Stimulated activated CD4-positive, alpha-beta T cell treated with anti-CD3 and anti-CD28 coated beads, Interleukin-4, amount 100 ng/mL, for 48 hours (primary cell): ENCODE measurements around the gene ETF1.
"Not testable (repeated sequence)": the region's sequence is repeated elsewhere in the genome, so short reads cannot be mapped to it uniquely, and the experiment has no call there.

Source experiments
- DNase-seq, 2 donors: peaks; one replicate each; pipeline ENCODE4 v3.0.0-alpha.2; 2020; ENCODE audit warnings: low read depth in 2 of 2

ETF1 gene

GRCh38 chr5:138490648-138491283 lies 52.3 kb downstream of the ETF1 start:
- no peak for DNase-seq

DNA sequence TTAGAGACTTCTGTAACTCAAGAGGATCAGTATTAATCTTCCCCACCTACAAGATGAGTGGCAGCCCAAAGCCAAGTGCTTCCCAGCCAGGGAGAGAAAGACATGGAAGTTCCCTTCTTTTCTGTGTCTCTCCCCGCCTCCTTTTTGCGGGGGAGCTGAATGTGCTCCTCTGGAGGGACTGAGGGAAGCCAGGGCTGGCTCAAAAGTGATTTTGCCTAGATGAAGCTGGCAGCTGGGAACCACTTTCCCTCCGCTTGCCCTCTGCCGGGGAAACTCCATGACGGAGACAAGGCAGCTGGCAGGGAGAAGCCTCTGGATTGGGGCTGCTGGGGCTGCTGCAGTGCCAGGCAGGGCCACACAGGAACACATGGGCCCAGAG lies 53.4 kb downstream of the ETF1 start:
- DNase-seq: no peak

DNA sequence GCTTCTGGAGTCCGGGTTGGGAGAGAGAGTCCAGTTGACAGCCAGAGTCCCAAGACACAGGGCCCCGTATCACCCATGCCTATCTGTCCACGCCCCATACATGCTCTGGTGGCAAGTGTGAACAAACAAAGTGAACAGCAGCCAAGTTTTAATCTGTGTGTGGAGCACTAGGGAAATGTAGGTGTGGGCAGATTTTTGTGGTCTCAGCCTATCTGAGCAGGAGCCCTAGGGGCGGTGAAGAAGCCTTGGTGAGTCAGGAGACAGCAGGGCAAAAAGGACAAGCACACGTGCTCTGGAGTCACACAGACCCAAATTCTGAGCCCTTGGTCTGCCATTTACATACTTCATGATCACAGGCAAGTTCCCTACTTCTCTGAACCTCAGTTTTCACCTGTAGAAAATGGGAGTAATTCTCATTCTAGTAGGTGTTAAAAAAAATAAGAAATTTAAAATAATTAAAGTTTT lies 54.5 kb downstream of the ETF1 start:
- DNase-seq: no peak

DNA sequence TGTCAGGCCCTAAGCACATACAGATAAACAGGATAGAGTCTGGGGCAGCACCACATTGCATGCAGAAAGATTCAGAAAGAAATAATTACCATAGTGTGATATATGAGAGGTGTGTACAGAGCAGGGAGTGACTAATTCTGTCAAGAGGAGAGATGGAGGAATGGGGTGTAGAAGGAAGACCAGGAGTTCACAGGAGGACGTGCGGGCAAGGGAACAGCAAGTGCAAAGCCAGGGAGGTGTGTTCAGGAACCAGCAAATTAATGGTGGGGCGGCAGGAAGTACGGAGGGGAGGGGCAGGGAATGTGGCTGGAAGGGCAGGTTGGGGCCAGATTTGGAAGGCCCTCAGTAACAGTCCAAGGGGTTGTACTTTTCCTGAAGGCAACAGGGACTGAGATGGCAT lies 60.4 kb downstream of the ETF1 start:
- no peak for DNase-seq

DNA sequence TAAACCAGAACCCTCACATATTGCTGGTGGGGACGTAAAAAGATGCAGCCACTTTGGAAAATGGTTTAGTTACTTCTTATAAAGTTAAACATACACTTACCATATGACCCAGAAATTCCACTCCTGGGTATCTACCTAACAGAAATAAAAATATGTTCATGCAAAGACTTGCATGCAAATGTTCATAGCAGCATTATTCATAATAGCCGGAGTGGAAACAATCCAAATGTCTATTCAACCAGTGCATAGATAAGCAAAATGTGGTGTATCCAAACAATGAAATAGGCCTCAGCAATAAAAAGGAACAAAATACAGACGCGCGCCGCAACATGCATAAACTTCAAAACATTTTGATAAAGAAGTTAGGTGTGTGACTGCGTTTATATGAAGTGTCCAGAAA lies 66.1 kb downstream of the ETF1 start:
- DNase-seq: no peak

- not testable (repeated sequence) for DNase-seq
These were observed 69.9 kb downstream of the ETF1 start for GRCh38 chr5:138473151-138473550.

DNA sequence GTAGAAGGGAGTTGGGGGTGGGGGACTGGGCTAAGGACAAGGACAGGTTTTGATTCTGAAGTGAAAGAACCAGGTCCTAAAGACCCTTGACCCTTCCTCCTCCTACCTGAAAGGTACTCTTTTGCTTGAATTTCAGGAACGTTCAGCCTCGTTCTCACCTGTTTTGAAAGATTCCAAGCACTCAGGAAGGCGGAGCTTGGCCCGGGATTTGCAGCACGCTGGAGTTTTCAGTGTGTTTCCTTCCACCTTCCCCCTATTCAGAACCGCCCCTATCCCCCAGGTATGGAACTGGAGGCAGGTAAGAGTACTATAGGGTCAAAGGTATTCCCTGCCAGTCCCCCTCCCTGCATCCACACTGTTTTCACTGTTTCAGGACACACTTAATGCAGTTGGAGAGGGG lies 70.7 kb downstream of the ETF1 start:
- no peak for DNase-seq

- DNase-seq: no peak
These were observed 72.0 kb downstream of the ETF1 start for GRCh38 chr5:138471052-138471361.

- no peak for DNase-seq
These were observed 72.5 kb downstream of the ETF1 start for GRCh38 chr5:138470322-138471051.

DNA sequence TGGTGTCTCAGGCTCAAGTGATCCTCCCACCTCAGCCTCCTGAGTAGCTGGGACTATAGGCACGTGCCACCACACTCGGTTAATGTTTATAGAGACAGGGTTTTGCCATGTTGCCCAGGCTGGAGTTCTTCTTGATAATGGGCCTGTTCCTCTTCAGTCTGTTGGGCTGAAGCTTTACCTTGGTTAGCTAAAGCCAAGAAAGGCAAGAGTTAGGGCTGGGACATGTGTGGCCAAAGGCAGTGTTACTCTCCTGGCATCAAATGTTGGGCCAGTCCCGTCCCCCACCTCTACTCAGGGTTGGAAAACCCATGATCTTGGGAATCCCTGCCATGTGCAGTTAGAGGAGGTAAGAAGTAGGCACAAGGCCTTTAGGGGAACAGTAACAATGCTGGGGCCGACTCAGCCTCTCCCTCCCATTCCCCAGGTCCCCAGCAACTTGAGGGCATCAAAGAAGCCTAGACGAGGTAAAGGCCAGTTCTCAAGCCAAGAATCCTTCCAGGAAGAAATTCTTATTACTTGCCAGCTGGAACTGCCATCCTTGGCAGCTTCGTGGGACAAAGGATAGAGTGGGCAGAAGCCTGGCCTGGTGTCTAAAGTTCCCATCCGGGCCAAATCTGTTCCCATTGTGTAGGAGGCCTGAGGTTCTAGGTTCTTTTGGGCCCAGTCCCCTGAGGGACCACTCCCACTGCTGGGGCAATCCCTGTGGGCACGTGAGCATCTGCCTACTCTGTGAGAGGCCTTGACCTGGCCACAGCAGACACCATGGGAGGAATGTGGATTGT lies 73.3 kb downstream of the ETF1 start:
- no peak for DNase-seq

DNA sequence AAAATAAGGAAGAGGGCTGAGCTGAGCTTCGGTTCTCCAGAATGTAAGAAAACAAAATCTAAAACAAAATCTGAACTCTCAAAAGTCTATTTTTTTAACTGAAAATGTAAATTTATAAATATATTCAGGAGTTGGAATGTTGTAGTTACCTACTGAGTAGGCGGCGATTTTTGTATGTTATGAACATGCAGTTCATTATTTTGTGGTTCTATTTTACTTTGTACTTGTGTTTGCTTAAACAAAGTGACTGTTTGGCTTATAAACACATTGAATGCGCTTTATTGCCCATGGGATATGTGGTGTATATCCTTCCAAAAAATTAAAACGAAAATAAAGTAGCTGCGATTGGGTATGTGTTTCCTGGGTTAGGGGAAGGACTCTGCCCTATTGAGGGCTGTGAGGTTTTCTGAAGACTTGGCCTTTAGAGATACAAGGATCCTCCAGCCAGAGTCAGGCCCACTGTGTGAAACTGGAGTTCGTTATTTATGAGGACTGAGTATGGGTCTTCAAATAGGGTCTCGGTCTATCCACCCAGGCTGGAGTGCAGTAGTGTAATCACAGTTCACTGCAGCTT lies 74.0 kb downstream of the ETF1 start:
- DNase-seq: no peak

DNA sequence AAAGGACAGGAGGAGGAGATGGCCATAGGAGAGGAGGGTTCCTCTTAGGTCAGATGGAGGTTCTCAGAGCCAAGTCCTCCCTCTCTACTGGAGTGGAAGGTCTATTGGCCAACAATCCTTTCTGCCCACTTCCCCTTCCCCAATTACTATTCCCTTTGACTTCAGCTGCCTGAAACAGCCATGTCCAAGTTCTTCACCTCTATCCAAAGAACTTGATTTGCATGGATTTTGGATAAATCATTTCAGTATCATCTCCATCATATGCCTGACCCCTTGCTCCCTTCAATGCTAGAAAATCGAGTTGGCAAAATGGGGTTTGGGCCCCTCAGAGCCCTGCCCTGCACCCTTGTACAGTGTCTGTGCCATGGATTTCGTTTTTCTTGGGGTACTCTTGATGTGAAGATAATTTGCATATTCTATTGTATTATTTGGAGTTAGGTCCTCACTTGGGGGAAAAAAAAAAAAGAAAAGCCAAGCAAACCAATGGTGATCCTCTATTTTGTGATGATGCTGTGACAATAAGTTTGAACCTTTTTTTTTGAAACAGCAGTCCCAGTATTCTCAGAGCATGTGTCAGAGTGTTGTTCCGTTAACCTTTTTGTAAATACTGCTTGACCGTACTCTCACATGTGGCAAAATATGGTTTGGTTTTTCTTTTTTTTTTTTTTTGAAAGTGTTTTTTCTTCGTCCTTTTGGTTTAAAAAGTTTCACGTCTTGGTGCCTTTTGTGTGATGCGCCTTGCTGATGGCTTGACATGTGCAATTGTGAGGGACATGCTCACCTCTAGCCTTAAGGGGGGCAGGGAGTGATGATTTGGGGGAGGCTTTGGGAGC lies 74.7 kb downstream of the ETF1 start:
- DNase-seq: no peak

DNA sequence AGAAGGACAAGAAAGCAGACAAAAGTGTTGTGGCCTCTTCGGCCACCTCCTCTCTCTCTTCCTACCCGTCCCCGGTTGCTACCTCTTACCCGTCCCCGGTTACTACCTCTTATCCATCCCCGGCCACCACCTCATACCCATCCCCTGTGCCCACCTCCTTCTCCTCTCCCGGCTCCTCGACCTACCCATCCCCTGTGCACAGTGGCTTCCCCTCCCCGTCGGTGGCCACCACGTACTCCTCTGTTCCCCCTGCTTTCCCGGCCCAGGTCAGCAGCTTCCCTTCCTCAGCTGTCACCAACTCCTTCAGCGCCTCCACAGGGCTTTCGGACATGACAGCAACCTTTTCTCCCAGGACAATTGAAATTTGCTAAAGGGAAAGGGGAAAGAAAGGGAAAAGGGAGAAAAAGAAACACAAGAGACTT lies 75.3 kb downstream of the ETF1 start:
- no peak for DNase-seq

- no peak for DNase-seq
These were observed 75.9 kb downstream of the ETF1 start for GRCh38 chr5:138466900-138467710.

DNA sequence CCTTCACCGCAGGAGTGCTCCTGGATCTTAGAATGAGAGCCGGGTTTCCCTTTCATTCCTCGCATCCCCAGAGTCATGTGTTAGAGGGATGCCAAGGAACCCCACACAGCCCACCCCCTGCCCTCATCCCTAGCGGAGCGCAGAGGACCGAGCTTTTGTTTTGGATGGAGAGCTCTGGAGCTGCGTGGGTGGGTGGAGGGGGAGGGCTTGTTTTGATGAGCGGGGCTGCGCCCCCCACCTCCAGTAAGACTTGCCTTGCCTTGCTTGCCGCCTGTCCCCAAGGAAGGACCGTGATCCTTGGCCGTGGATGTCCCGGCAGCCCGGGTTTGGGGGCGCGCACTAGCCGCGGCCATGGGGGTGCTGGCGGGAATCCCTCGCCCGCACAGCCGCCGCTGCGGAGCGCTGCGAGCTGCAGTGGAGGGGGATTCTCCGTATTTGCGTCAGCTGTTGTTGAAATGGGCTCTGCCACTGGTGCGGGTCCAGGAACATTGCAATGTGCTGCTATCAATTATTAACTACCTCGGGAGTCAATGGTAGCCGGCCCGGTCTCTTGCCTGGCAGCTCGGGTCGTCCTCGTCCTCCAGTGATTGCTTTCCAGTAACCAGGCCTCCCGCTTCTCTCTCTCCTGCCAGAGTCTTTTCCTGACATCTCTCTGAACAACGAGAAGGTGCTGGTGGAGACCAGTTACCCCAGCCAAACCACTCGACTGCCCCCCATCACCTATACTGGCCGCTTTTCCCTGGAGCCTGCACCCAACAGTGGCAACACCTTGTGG lies 76.7 kb downstream of the ETF1 start:
- no peak for DNase-seq

DNA sequence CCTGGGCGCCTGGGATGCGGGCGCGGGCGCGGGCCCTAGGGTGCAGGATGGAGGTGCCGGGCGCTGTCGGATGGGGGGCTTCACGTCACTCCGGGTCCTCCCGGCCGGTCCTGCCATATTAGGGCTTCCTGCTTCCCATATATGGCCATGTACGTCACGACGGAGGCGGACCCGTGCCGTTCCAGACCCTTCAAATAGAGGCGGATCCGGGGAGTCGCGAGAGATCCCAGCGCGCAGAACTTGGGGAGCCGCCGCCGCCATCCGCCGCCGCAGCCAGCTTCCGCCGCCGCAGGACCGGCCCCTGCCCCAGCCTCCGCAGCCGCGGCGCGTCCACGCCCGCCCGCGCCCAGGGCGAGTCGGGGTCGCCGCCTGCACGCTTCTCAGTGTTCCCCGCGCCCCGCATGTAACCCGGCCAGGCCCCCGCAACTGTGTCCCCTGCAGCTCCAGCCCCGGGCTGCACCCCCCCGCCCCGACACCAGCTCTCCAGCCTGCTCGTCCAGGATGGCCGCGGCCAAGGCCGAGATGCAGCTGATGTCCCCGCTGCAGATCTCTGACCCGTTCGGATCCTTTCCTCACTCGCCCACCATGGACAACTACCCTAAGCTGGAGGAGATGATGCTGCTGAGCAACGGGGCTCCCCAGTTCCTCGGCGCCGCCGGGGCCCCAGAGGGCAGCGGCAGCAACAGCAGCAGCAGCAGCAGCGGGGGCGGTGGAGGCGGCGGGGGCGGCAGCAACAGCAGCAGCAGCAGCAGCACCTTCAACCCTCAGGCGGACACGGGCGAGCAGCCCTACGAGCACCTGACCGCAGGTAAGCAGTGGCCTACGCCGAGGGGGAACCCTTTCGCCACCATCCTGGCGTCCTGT lies 77.5 kb downstream of the ETF1 start, which contains the start of gene EGR1:
EGR1 (plus strand) TSS at position 219 of the 864 bp plus-strand sequence; CDS start at position 502, 283 bp downstream.
- DNase-seq: peak; percentile 90 to 93

DNA sequence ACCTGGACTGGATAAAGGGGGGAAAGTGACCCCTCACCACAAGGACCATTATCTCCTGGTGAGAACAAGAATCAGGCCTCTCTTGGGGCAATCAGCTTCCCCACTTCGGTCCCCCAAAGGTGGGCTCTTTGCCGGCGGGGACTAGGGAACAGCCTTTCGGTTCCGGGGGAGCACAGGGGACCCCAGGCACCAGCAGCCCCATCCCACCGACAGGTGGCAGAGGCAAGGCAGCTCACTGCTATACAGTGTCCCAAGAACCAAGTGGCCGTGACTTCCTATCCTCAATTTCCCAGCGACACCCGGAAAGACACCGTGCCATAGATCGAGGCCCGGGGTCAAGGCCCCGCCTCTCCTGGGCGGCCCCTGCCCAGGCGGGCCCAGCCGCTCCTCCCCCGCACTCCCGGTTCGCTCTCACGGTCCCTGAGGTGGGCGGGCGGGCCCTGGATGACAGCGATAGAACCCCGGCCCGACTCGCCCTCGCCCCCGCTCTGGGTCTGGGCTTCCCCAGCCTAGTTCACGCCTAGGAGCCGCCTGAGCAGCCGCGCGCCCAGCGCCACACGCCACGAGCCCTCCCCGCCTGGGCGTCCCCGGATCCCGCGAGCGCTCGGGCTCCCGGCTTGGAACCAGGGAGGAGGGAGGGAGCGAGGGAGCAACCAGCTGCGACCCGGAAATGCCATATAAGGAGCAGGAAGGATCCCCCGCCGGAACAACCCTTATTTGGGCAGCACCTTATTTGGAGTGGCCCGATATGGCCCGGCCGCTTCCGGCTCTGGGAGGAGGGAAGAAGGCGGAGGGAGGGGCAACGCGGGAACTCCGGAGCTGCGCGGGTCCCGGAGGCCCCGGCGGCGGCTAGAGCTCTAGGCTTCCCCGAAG lies 78.4 kb downstream of the ETF1 start:
- peak; percentile 92 to 95 for DNase-seq

DNA sequence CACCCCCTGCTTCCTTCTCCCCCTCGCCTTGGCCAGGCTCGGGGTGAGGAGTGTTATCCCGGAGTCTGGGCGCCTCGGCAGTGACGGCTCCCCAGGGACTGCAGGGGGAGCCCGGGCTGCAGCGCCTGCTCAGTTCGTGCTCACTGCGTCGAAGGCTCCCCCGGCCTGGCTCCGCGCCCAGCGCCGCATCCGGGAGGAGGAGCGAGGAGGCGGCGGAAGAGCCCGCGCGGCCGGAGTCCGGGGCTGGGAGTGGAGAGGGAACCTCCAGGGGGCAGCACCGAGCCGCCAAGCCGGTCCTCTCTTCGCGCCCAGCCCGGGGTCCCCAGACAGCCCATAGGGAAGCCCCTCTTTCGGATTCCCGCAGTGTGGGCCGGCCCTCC lies 79.0 kb downstream of the ETF1 start:
- DNase-seq: peak; percentile 92 to 93
